HepG2 (cell line): ENCODE results near the gene KRT16. TPM values are rescaled to one million over a fixed set of nuclear protein-coding genes. Genes with fewer than 3 reads are reported as not detected.

Source experiments
- BCL3 ChIP-seq: sonication (generic); formaldehyde crosslinking; IDR thresholded peaks from 2 replicates; pipeline ENCODE4 v1.5.1; 2020; ENCODE audit warnings: mild to moderate bottlenecking, missing genetic modification reagents, moderate library complexity
- BHLHE40 ChIP-seq: IDR thresholded peaks from 2 replicates; pipeline ENCODE4 v1.6.1; 2011; ENCODE audit warnings: low read length, improper control_type of control experiment
- ELF4 ChIP-seq: sonication (generic); formaldehyde crosslinking; IDR thresholded peaks from 2 replicates; pipeline ENCODE4 v1.5.0; 2020; ENCODE audit warnings: missing genetic modification reagents, mild to moderate bottlenecking, moderate library complexity, borderline replicate concordance
- ERF ChIP-seq: IDR thresholded peaks from 2 replicates; pipeline ENCODE4 v1.6.1; 2018; ENCODE audit warnings: missing biosample characterization, missing genetic modification reagents
- FOSL2 ChIP-seq: sonication (generic); formaldehyde crosslinking; IDR thresholded peaks from 2 replicates; pipeline ENCODE4 v1.4.0; 2020; ENCODE audit warnings: missing genetic modification reagents
- GMEB1 ChIP-seq: sonication (generic); formaldehyde crosslinking; IDR thresholded peaks from 2 replicates; pipeline ENCODE4 v1.5.1; 2020; ENCODE audit warnings: missing genetic modification reagents, mild to moderate bottlenecking, borderline replicate concordance
- IRF2 ChIP-seq: IDR thresholded peaks from 2 replicates; pipeline ENCODE4 v1.6.1; 2018; ENCODE audit warnings: missing genetic modification reagents, missing compliant biosample characterization
- MIER2 ChIP-seq: IDR thresholded peaks from 2 replicates; pipeline ENCODE4 v1.6.1; 2016; ENCODE audit warnings: missing biosample characterization, missing genetic modification reagents
- NFKB2 ChIP-seq: sonication (generic); formaldehyde crosslinking; IDR thresholded peaks from 2 replicates; pipeline ENCODE4 v1.4.0; 2020; ENCODE audit warnings: missing genetic modification reagents, borderline replicate concordance
- RAD21 ChIP-seq: fragments of 450-650 bp; formaldehyde crosslinking; IDR thresholded peaks from 2 replicates; pipeline ENCODE4 v1.5.0; 2020; ENCODE audit warnings: mild to moderate bottlenecking
- REL ChIP-seq: sonication (generic); formaldehyde crosslinking; conservative IDR thresholded peaks from 2 replicates; pipeline ENCODE4 v1.8.0; 2022; ENCODE audit warnings: mild to moderate bottlenecking, missing genetic modification reagents, moderate library complexity
- RNF219 ChIP-seq: sonication (generic); formaldehyde crosslinking; IDR thresholded peaks from 2 replicates; pipeline ENCODE4 v1.5.0; 2020; ENCODE audit warnings: mild to moderate bottlenecking, missing genetic modification reagents
- SMC3 ChIP-seq: IDR thresholded peaks from 2 replicates; pipeline ENCODE4 v1.6.1; 2011; ENCODE audit warnings: low read length, improper control_type of control experiment
- SOX6 ChIP-seq, 2 experiments: fragments of 450-650 bp in 1 of 2; sonication (generic) in 1 of 2; formaldehyde crosslinking in 1 of 2; IDR thresholded peaks; 2 replicates each; pipeline versions ENCODE4 v1.4.0 to v1.6.1; 2017 to 2020; ENCODE audit warnings: antibody characterized with exemption in 1 of 2, mild to moderate bottlenecking in 1 of 2, missing genetic modification reagents in 1 of 2
- TEAD3 ChIP-seq: optimal IDR thresholded peaks from 2 replicates; pipeline ENCODE3; 2016; ENCODE audit warnings: borderline replicate concordance
- ZMYM4 ChIP-seq: sonication (generic); formaldehyde crosslinking; IDR thresholded peaks from 2 replicates; pipeline ENCODE4 v1.8.1; 2023; ENCODE audit warnings: mild to moderate bottlenecking, missing genetic modification reagents
- ZNF335 ChIP-seq: sonication (generic); formaldehyde crosslinking; IDR thresholded peaks from 2 replicates; pipeline ENCODE4 v1.4.0; 2020; ENCODE audit warnings: missing genetic modification reagents
- ZNF556 ChIP-seq: sonication (generic); formaldehyde crosslinking; IDR thresholded peaks from 2 replicates; pipeline ENCODE4 v1.4.0; 2020; ENCODE audit warnings: mild to moderate bottlenecking, missing genetic modification reagents, borderline replicate concordance
- ZNF687 ChIP-seq: sonication (generic); formaldehyde crosslinking; IDR thresholded peaks from 2 replicates; pipeline ENCODE4 v1.5.1; 2020; ENCODE audit warnings: mild to moderate bottlenecking, missing genetic modification reagents, moderate library complexity
- ZZZ3 ChIP-seq: sonication (generic); formaldehyde crosslinking; IDR thresholded peaks from 2 replicates; pipeline ENCODE4 v1.4.0; 2020; ENCODE audit warnings: missing genetic modification reagents, mild to moderate bottlenecking, borderline replicate concordance
- polyA plus RNA-seq, 8 experiments: library from polyadenylated mRNA; depleted of rRNA in 3 of 8; stranded (reverse) in 7 of 8; unstranded in 1 of 8; fragments of >200 nt; fragmentation: Illumina TruSeq in 4 of 8; extraction: Trizol in 4 of 8; gene quantifications; 2 replicates each; pipeline versions ENCODE4 v1.2.1 to v1.2.3, GENCODE V29; 2011 to 2016; ENCODE audit warnings: low read depth in 4 of 8, missing spikeins in 1 of 8, mixed read lengths in 1 of 8; ENCODE audit not compliant: insufficient read depth in 1 of 8
- total RNA-seq, 5 experiments: library from RNA; depleted of rRNA; stranded (reverse); fragments of >200 nt; fragmentation: Illumina TruSeq; extraction: Trizol; gene quantifications; 2 replicates each; pipeline ENCODE4 v1.2.3, GENCODE V29; 2016; ENCODE audit warnings: low read depth in 1 of 5

The KRT16 gene
- total and polyA plus RNA-seq, 2 of the 13 experiments (the other 11 are each of a cell fraction or from before 2014, with no cell fraction given), result not detected

GRCh38 chr17:41579484-41580243, 32.9 kb downstream of the KRT16 start (continued):
- no peak for TF ChIP-seq SOX6 (IDR thresholded peaks at IDR 0.05)
- peak; percentile 54; the same call in 1 of the 2 replicates for TF ChIP-seq SOX6 (CRISPR knock-in tag; IDR thresholded peaks at IDR 0.05)
- TF ChIP-seq FOSL2 (CRISPR knock-in tag), result peak; percentile 17; the same call in 1 of the 2 replicates
- TF ChIP-seq IRF2 (CRISPR knock-in tag), result 0 out of 2 replicates have a peak, but pooled peaks have one; percentile 46
- TF ChIP-seq BCL3 (CRISPR knock-in tag), result 0 out of 2 replicates have a peak, but pooled peaks have one; percentile 53
- TF ChIP-seq REL (CRISPR knock-in tag), result no peak
- 0 out of 2 replicates have a peak, but pooled peaks have one; percentile 38 for TF ChIP-seq ERF
- no peak for TF ChIP-seq ZZZ3 (CRISPR knock-in tag)
- peak; percentile 58 for TF ChIP-seq SMC3
- TF ChIP-seq ZMYM4 (CRISPR knock-in tag), result peak; percentile 54; the same call in 1 of the 2 replicates
- TF ChIP-seq GMEB1, result 0 out of 2 replicates have a peak, but pooled peaks have one; percentile 34
- peak; percentile 39 for TF ChIP-seq ZNF687 (CRISPR knock-in tag)
- TF ChIP-seq RNF219 (CRISPR knock-in tag), result no peak
- 0 out of 2 replicates have a peak, but pooled peaks have one; percentile 36 for TF ChIP-seq MIER2
- TF ChIP-seq BHLHE40, result peak; percentile 29; the same call in 1 of the 2 replicates
- TF ChIP-seq NFKB2 (CRISPR knock-in tag), result 0 out of 2 replicates have a peak, but pooled peaks have one; percentile 7
- TF ChIP-seq ZNF335 (CRISPR knock-in tag), result no peak
- TF ChIP-seq ZNF556 (CRISPR knock-in tag), result 0 out of 2 replicates have a peak, but pooled peaks have one; percentile 27
- TF ChIP-seq ELF4 (CRISPR knock-in tag), result no peak
- peak; percentile 43 for TF ChIP-seq TEAD3
- peak; percentile 59 for TF ChIP-seq RAD21 (CRISPR knock-in tag)
